Measurements from ENCODE around the gene MPG.

Gene MPG

DNA sequence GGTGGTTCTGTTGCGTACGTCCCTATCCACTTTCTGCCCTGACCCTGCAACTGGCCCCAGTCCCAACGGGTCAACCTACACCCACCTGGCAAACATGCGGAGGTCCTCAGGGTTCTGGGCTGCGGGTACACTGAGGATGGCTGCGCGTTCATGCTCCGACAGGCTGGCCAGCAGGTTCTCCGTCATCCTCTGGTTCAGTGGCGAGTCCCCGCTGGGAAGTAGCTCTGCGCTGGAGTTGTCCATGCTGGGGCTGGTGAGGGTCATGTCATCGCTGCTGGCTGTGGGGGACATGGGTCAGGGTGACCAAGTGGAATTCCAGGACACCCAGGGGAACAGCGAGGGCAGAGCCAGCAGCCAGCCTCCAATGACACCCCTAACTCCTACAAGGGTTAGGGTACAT, 10.6 kb downstream of the MPG start:
- H3K4me3 ChIP-seq (ENCODE audit: low read length) = no peak overlapping the region
- no peak overlapping the region for H3K27ac ChIP-seq (ENCODE audit: low read depth, low read length)
- TF ChIP-seq, protein P1, sequence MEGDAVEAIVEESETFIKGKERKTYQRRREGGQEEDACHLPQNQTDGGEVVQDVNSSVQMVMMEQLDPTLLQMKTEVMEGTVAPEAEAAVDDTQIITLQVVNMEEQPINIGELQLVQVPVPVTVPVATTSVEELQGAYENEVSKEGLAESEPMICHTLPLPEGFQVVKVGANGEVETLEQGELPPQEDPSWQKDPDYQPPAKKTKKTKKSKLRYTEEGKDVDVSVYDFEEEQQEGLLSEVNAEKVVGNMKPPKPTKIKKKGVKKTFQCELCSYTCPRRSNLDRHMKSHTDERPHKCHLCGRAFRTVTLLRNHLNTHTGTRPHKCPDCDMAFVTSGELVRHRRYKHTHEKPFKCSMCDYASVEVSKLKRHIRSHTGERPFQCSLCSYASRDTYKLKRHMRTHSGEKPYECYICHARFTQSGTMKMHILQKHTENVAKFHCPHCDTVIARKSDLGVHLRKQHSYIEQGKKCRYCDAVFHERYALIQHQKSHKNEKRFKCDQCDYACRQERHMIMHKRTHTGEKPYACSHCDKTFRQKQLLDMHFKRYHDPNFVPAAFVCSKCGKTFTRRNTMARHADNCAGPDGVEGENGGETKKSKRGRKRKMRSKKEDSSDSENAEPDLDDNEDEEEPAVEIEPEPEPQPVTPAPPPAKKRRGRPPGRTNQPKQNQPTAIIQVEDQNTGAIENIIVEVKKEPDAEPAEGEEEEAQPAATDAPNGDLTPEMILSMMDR (IDR thresholded peaks at IDR 0.05; ENCODE audit: low read depth, low read length, poor library complexity, severe bottlenecking) = no peak
- TF ChIP-seq EZH2phosphoT487 (IDR thresholded peaks at IDR 0.05; ENCODE audit: borderline replicate concordance, low read length) = no peak
- no peaks in the 10 kb centered on the region for H3K27me3 ChIP-seq (ENCODE audit: control insufficient read depth, low read length)
- peaks cover 11% of the 10 kb centered on the region for H3K4me1 ChIP-seq (ENCODE audit: control insufficient read depth, low read length)
- H3F3A ChIP-seq (ENCODE audit: control insufficient read depth, insufficient read depth) = 0 out of 2 replicates have a peak, but pooled peaks cover 3% of the 10 kb centered on the region
- H3K36me3 ChIP-seq (ENCODE audit: control insufficient read depth, low read length) = peaks cover 59% of the 10 kb centered on the region
- H3K79me2 ChIP-seq (ENCODE audit: control insufficient read depth, low read length) = no peaks in the 10 kb centered on the region
- 0 out of 2 replicates have a peak, but pooled peaks cover 3% of the 10 kb centered on the region for H4K20me1 ChIP-seq (ENCODE audit: control insufficient read depth, insufficient read depth, low read depth, low read length)
- H3K9me3 ChIP-seq (ENCODE audit: control insufficient read depth, insufficient read depth, low read length) = no peaks in the 10 kb centered on the region
- H3K9me2 ChIP-seq (replicated peaks; ENCODE audit: control insufficient read depth, low read length) = no peaks in the 10 kb centered on the region
- H3K4me2 ChIP-seq (ENCODE audit: low read length) = no peak overlapping the region

DNA sequence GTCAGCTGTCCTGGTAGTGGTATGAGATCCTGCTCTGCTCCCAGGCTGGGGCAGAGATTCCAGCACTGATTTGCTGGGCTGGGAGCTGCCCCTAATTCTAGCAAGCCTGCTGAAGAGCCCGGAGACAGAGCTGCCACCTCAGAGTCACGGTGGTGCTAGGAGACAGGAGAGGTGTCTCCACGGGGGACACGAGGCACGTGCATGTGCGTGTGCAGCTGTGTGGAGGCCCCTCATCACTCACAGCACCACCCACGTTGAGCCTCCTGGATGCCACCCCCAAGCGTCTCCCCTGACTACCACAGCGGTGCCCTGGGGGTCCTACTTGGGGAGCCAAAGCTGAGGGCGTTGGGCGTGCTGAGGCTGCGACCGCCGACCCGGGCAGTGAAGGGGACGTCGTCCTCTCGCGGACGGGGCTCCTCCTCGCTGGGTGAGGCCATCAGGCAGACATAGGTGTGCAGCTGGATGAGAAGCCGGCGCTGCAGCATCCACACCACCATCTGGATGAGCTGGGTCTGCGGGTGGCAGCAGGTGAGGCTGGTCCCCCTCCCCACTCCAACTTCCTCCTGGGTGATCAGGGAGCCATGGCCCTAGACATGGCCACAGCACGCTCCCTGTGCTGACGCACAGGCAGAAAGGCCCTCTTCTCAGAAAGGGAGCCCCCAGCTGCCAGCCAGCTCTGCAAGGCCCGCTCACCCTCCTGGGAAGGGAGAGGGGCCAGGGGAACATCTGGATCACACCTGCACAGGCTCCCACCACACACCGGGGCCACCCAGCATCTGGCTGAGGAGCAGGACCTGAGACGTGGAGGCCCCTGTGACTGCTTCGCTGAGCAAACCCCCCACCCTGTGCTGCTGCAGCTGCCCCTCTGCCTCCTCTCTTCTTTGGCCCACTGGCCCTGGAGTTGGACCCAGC, 11.6 kb downstream of the MPG start:
- H3K79me2 ChIP-seq (ENCODE audit: control insufficient read depth, low read length) = no peaks in the 10 kb centered on the region
- H3K9me3 ChIP-seq (ENCODE audit: control insufficient read depth, insufficient read depth, low read length) = no peaks in the 10 kb centered on the region
- H3K4me2 ChIP-seq (ENCODE audit: low read length) = no peak overlapping the region
- H3K4me3 ChIP-seq (ENCODE audit: low read length) = no peak overlapping the region
- H3K4me1 ChIP-seq (ENCODE audit: control insufficient read depth, low read length) = peaks cover 7% of the 10 kb centered on the region
- no peaks in the 10 kb centered on the region for H3K9me2 ChIP-seq (replicated peaks; ENCODE audit: control insufficient read depth, low read length)
- peaks cover 50% of the 10 kb centered on the region for H3K36me3 ChIP-seq (ENCODE audit: control insufficient read depth, low read length)
- H3K27ac ChIP-seq (ENCODE audit: low read depth, low read length) = no peak overlapping the region
- no peaks in the 10 kb centered on the region for H3K27me3 ChIP-seq (ENCODE audit: control insufficient read depth, low read length)
- H3F3A ChIP-seq (ENCODE audit: control insufficient read depth, insufficient read depth) = 0 out of 2 replicates have a peak, but pooled peaks cover 3% of the 10 kb centered on the region
- TF ChIP-seq EZH2phosphoT487 (IDR thresholded peaks at IDR 0.05; ENCODE audit: borderline replicate concordance, low read length) = no peak
- TF ChIP-seq, protein P1 (IDR thresholded peaks at IDR 0.05; ENCODE audit: low read depth, low read length, poor library complexity, severe bottlenecking) = no peak
- H4K20me1 ChIP-seq (ENCODE audit: control insufficient read depth, insufficient read depth, low read depth, low read length) = 0 out of 2 replicates have a peak, but pooled peaks cover 3% of the 10 kb centered on the region

DNA sequence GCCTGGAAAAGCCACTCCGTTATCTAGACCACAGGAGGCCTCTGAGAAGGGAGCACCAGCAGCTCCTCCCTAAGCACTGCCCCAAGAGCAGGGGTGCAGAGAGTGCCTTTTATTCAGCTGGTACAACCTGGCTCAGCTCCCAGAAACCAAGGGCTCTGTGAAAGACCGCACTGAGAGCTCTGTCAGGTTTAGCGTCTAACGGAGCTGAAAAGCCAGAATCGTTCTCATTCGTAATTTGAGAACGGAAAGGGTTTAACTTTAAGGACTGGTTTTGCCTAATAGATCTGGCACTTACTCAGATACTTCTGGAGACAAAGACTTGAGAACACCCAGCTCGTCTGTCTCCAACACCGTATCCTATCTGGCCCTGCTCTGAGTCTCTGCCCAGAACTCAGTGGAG, 13.5 kb downstream of the MPG start:
- Histone ChIP-seq H3K36me3 (ENCODE audit: control insufficient read depth, low read length) (peaks cover 39% of the 10 kb centered on the region), H4K20me1 (ENCODE audit: control insufficient read depth, insufficient read depth, low read depth, low read length) (no peaks in the 10 kb centered on the region), H3K79me2 (ENCODE audit: control insufficient read depth, low read length) (no peaks in the 10 kb centered on the region), H3K4me1 (ENCODE audit: control insufficient read depth, low read length) (no peaks in the 10 kb centered on the region), H3F3A (ENCODE audit: control insufficient read depth, insufficient read depth) (no peaks in the 10 kb centered on the region), H3K4me3 (ENCODE audit: low read length) (no peak overlapping the region), H3K27ac (ENCODE audit: low read depth, low read length) (no peak overlapping the region), H3K27me3 (ENCODE audit: control insufficient read depth, low read length) (no peaks in the 10 kb centered on the region), H3K9me2 (replicated peaks; ENCODE audit: control insufficient read depth, low read length) (no peaks in the 10 kb centered on the region), H3K4me2 (ENCODE audit: low read length) (no peak overlapping the region), H3K9me3 (ENCODE audit: control insufficient read depth, insufficient read depth, low read length) (no peaks in the 10 kb centered on the region)
- TF ChIP-seq, protein P1 (IDR thresholded peaks at IDR 0.05; ENCODE audit: low read depth, low read length, poor library complexity, severe bottlenecking) = no peak
- no peak for TF ChIP-seq EZH2phosphoT487 (IDR thresholded peaks at IDR 0.05; ENCODE audit: borderline replicate concordance, low read length)

Measured in DOHH2 (cell line).